Vagina (tissue), 2 donors: ENCODE measurements around the gene CTNNBL1.

Experiments
- POLR2A ChIP-seq, 2 donors: fragments of 450-650 bp; IDR thresholded peaks; one replicate each; pipeline ENCODE4 v1.6.1; 2017; ENCODE audit warnings: antibody characterized with exemption in 2 of 2, mild to moderate bottlenecking in 2 of 2, moderate library complexity in 2 of 2
- TF ChIP-seq, protein P1 (sequence below), 3 experiments: fragments of 450-650 bp in 2 of 3; fragments of 200-600 bp in 1 of 3; sonication (generic) in 1 of 3; IDR thresholded peaks; one replicate each; pipeline ENCODE4 v1.5.1; 2017 to 2019; ENCODE audit warnings: antibody characterized with exemption in 3 of 3, mild to moderate bottlenecking in 2 of 3, moderate library complexity in 2 of 3

GRCh38 chr20:37919389-37920040 is 225.7 kb downstream of the CTNNBL1 start:
- no peak for TF ChIP-seq POLR2A (IDR thresholded peaks at IDR 0.05)
- TF ChIP-seq, protein P1, sequence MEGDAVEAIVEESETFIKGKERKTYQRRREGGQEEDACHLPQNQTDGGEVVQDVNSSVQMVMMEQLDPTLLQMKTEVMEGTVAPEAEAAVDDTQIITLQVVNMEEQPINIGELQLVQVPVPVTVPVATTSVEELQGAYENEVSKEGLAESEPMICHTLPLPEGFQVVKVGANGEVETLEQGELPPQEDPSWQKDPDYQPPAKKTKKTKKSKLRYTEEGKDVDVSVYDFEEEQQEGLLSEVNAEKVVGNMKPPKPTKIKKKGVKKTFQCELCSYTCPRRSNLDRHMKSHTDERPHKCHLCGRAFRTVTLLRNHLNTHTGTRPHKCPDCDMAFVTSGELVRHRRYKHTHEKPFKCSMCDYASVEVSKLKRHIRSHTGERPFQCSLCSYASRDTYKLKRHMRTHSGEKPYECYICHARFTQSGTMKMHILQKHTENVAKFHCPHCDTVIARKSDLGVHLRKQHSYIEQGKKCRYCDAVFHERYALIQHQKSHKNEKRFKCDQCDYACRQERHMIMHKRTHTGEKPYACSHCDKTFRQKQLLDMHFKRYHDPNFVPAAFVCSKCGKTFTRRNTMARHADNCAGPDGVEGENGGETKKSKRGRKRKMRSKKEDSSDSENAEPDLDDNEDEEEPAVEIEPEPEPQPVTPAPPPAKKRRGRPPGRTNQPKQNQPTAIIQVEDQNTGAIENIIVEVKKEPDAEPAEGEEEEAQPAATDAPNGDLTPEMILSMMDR (IDR thresholded peaks at IDR 0.05) = no peak
